HFFc6 (cell line): ENCODE measurements around the gene CDH22. TPM values are rescaled to one million over a fixed set of nuclear protein-coding genes. Genes with fewer than 3 reads are reported as not detected.

Source experiments
- DNase-seq: peaks from one replicate; pipeline ENCODE4 v3.0.0-alpha.2; 2018
- H3K27ac Mint-ChIP-seq: 2 replicates; pipeline ENCODE4 v1.8.0; 2020; ENCODE audit warnings: mild to moderate bottlenecking, mixed read lengths
- H3K27me3 Mint-ChIP-seq: 2 replicates; pipeline ENCODE4 v1.8.0; 2021; ENCODE audit warnings: mild to moderate bottlenecking, moderate library complexity, mixed read lengths; ENCODE audit not compliant: insufficient read depth
- H3K36me3 Mint-ChIP-seq: 2 replicates; pipeline ENCODE4 v1.8.0; 2021; ENCODE audit warnings: low read depth, mixed read lengths
- H3K4me1 Mint-ChIP-seq: 2 replicates; pipeline ENCODE4 v1.8.0; 2020; ENCODE audit warnings: low read depth, mixed read lengths
- H3K4me3 Mint-ChIP-seq: 2 replicates; pipeline ENCODE4 v1.8.0; 2020; ENCODE audit warnings: mild to moderate bottlenecking, moderate library complexity, mixed read lengths
- H3K9me3 Mint-ChIP-seq: 2 replicates; pipeline ENCODE4 v1.8.0; 2020; ENCODE audit warnings: mild to moderate bottlenecking, mixed read lengths
- total RNA-seq, 6 experiments: library from RNA; stranded (reverse); fragmentation: NEBNext Ultra II Directional; extraction: Animal tissue kit (Norgen Biotek cat#: 25700); gene quantifications; 2 replicates in 1 of 6; 3 replicates in 5 of 6; pipeline ENCODE4 v1.2.3, GENCODE V29; 2021
- TF ChIP-seq, protein P1 (sequence below): fragments of 200-600 bp; sonication (generic); IDR thresholded peaks from 2 replicates; pipeline ENCODE4 v1.5.0; 2021; ENCODE audit warnings: antibody characterized with exemption, mild to moderate bottlenecking

Gene CDH22
- total RNA-seq, 6 experiments from 2014 or later = not detected

DNA sequence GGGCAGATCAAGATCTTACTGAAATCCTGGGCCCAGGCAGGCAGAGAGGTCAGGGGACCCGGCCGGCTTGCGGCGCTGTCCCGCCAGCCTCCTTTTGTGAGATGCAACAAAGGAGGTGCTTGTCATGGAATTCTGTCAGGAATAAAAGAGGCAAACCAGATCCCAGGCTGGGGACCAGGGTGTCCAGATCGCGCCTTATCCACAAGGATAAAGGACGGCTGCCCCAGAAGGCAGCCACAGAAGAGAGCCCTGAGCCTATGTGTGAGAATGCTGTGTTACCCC lies 42.6 kb upstream of the CDH22 start:
- TF ChIP-seq, protein P1, sequence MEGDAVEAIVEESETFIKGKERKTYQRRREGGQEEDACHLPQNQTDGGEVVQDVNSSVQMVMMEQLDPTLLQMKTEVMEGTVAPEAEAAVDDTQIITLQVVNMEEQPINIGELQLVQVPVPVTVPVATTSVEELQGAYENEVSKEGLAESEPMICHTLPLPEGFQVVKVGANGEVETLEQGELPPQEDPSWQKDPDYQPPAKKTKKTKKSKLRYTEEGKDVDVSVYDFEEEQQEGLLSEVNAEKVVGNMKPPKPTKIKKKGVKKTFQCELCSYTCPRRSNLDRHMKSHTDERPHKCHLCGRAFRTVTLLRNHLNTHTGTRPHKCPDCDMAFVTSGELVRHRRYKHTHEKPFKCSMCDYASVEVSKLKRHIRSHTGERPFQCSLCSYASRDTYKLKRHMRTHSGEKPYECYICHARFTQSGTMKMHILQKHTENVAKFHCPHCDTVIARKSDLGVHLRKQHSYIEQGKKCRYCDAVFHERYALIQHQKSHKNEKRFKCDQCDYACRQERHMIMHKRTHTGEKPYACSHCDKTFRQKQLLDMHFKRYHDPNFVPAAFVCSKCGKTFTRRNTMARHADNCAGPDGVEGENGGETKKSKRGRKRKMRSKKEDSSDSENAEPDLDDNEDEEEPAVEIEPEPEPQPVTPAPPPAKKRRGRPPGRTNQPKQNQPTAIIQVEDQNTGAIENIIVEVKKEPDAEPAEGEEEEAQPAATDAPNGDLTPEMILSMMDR = no peak
- Mint-ChIP-seq H3K4me1 (peaks cover 26% of the 10 kb centered on the region), H3K9me3 (no peaks in the 10 kb centered on the region), H3K27ac (peak overlapping the region; percentile 98), H3K36me3 (peaks cover 13% of the 10 kb centered on the region), H3K27me3 (0 out of 2 replicates have a peak, but pooled peaks cover 2% of the 10 kb centered on the region), H3K4me3 (peak overlapping the region; percentile 58; the same call in 1 of the 2 replicates)
- no peak for DNase-seq

DNA sequence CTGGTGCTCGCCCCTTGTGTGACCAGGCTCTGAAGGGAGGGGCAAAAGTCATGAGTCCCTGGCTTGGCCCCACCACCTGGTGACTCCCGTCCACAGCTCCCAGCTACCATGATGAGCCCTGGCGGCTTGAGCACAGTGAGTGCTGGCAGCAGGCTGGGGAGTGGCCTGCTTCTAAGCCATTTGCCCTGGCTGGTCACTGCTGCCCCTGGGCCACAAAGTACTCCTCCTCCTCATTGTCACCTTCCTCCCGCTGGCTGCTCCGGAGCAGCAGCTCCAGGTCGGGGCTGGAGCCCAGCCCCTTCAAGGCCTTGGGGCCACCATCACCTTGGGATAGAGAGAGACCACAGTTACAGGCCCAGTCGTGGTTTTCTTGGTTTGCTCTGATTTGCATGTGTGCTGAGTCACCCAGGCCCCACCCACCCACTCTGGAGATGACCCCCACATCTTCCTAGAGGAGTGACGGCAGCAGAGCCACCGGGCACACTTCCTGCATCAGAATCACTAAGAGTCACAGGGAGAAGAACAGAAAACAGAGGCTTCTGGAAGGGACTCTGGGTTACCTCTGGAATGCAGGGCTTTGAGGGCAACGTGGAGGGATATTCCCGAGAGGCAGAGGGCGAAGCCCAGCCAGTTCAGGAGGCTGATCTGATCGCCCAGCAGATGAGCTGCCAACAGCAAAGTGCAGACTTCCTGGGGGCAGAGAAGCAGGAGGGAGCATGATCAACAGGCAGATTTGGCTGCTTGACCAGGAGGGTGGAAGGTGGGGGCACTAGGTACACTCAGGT lies 42.1 kb upstream of the CDH22 start:
- peaks cover 26% of the 10 kb centered on the region for H3K4me1 Mint-ChIP-seq
- no peaks in the 10 kb centered on the region for H3K9me3 Mint-ChIP-seq
- H3K27ac Mint-ChIP-seq = peak overlapping the region; percentile 98
- peaks cover 14% of the 10 kb centered on the region for H3K36me3 Mint-ChIP-seq
- DNase-seq = peak; percentile 80
- TF ChIP-seq, protein P1 = no peak
- H3K27me3 Mint-ChIP-seq = 0 out of 2 replicates have a peak, but pooled peaks cover 2% of the 10 kb centered on the region
- H3K4me3 Mint-ChIP-seq = peak overlapping the region; percentile 58

DNA sequence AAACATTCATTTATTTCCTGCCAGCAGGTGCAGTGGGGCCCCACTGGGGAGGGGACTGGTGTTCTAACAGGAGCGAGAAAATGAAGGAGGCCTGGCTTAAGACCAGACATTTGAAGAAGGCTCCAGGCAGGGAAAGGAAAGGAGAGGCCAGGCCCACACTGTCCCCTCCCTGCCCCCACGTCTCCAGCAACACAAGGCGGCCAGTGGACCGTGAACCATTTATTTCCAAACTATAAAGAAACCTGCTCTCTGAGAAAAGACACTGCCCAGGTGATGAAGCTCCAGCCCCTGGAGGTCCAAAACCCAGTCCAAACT lies 41.4 kb upstream of the CDH22 start:
- Mint-ChIP-seq H3K36me3 (peaks cover 14% of the 10 kb centered on the region), H3K4me1 (peaks cover 26% of the 10 kb centered on the region), H3K4me3 (no peak overlapping the region), H3K9me3 (no peaks in the 10 kb centered on the region), H3K27me3 (peaks cover 4% of the 10 kb centered on the region; the same call in 1 of the 2 replicates), H3K27ac (peak overlapping the region; percentile 61)
- DNase-seq = no peak
- TF ChIP-seq, protein P1 = no peak

DNA sequence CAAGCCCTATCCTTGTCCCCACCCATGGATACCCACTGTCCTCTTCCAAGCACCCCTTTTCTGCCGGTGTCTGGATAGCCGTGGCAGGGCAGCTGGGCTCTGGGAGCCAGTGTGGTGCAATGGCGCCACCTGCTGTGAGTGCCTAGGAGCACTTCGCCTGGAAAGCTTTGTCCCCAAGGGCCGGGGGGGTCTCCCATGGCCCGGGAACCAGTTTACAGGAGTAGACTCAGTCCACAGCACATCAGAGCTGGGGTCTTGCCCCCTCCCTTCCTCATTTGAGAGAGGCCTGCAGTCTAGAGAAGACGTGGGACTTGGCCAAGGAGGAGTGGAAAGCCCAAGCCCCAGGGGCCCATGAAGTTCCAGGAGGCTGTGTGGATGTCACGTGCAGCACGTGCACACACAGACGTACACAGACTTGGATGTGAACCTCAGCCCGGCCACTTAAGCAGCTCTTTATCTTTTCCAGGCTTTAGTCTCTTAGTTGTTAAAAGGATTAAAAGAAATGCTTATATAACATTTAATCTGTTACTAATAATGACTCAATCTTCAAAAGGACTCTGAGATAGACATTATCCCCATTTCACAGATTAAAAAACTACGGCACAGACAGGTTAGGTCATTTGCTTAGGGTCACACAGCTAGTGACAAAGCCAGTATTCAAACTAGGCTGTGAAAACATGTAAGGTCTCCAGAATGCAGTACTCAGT lies 40.9 kb upstream of the CDH22 start:
- Mint-ChIP-seq H3K4me3 (no peak overlapping the region), H3K9me3 (no peaks in the 10 kb centered on the region)

DNA sequence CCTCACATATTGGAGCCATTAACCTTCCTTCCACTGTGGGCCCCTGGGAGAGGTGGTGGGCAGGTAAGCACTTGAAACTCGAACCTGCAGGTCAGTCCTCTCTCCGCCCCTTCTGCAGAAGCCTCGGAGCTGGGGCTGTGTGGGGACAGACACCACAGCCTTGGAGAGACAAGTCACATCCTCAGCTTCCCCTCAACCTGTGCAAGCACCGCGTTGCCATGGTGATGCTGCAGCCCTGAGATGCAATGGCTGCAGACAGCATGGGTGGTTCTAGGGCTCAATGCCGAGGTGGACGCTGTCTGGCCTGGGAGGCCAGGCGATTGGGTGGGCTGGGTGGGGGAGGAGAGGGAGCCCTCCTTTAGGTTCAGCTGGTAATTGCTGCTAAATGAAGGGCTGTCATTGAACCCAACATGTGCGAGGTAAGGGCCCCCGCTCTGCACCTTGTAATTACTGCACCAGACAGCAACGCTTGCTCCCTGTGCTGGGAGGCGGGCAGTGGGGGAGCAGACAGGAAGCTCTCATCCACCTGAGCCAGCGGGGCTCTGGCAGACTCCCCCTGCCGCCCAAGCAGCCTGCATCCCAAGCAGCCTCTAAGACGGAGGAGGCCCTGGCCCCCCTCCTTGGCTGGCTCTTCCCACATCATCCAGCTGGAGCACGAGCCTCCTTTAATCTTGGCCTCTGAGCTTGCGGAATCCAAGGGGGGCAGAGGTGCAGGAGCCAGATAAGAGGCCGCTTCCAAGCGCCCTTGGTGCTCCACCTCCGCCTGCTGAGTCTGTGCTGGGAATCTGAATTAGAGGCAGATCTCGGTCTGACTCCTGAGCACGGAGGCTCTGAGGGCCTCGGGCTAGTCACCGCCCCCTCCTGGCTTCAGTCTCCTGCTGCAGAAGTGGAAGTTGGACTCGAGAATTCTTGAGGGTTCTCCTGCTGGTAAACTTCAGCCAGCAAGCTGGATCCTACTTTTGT lies 39.8 kb upstream of the CDH22 start:
- peaks cover 14% of the 10 kb centered on the region for H3K36me3 Mint-ChIP-seq
- H3K9me3 Mint-ChIP-seq = no peaks in the 10 kb centered on the region
- peaks cover 12% of the 10 kb centered on the region for H3K27me3 Mint-ChIP-seq
- H3K27ac Mint-ChIP-seq = no peak overlapping the region
- DNase-seq = no peak
- H3K4me1 Mint-ChIP-seq = peaks cover 27% of the 10 kb centered on the region
- TF ChIP-seq, protein P1 = no peak
- H3K4me3 Mint-ChIP-seq = no peak overlapping the region

More for the DNA sequence above, 40.9 kb upstream of the CDH22 start:
- DNase-seq = peak; percentile 20
- TF ChIP-seq, protein P1 = peak; percentile 88
- Mint-ChIP-seq H3K4me1 (peaks cover 26% of the 10 kb centered on the region), H3K27ac (peak overlapping the region; percentile 61), H3K36me3 (peaks cover 14% of the 10 kb centered on the region), H3K27me3 (peaks cover 8% of the 10 kb centered on the region; the same call in 1 of the 2 replicates)
